Measurements from ENCODE around the gene OR11A1. TPM values are rescaled to one million over a fixed set of nuclear protein-coding genes. Genes with fewer than 3 reads are reported as not detected.

OR11A1 gene
- total and polyA plus RNA-seq, 2 experiments from 2014 or later: not detected

DNA sequence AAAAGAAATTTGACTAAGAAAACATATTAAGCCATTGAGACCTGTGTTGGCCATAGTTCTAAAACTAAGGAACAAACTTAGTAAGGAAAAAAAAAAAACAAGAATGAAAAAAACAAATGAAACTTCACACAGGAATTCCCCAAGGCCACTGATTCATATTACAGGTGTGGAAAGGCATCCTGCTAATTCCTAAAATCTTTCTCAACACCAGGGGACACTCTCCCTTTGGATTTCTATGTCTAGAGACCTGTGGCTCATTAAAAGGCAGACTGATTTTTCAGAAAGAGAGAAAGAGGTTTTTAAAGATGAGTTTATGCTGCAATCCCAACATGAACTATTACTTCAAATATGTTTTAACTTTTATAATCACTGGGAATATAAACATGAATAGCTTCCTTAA is 42.3 kb downstream of the OR11A1 start, which contains the start of gene OR12D1:
OR12D1 (plus strand) TSS at position 341 of the 400 bp plus-strand sequence.
- Histone ChIP-seq H4K20me1 (ENCODE audit: insufficient read depth, poor library complexity, severe bottlenecking) (no peaks in the 10 kb centered on the region), H3K9me3 (ENCODE audit: low read depth) (no peaks in the 10 kb centered on the region), H3K36me3 (replicated peaks; ENCODE audit: insufficient read depth, low read depth) (no peaks in the 10 kb centered on the region), H3K79me2 (no peaks in the 10 kb centered on the region), H3K9me2 (replicated peaks; ENCODE audit: insufficient read depth) (no peaks in the 10 kb centered on the region), H3K27me3 (no peaks in the 10 kb centered on the region), H3K4me1 (ENCODE audit: insufficient read depth) (no peaks in the 10 kb centered on the region), H2AFZ (no peak within 1 kb of the TSS), H3K27ac (no peak within 1 kb of the TSS), H3K4me2 (no peak within 1 kb of the TSS), H3K4me3 (no peak within 1 kb of the TSS)
- TF ChIP-seq EZH2phosphoT487 (IDR thresholded peaks at IDR 0.05; ENCODE audit: low read depth, severe bottlenecking, unreplicated experiment) (no peak), EZH2 (IDR thresholded peaks at IDR 0.05; ENCODE audit: borderline replicate concordance) (no peak)
- TF ChIP-seq, protein P1, sequence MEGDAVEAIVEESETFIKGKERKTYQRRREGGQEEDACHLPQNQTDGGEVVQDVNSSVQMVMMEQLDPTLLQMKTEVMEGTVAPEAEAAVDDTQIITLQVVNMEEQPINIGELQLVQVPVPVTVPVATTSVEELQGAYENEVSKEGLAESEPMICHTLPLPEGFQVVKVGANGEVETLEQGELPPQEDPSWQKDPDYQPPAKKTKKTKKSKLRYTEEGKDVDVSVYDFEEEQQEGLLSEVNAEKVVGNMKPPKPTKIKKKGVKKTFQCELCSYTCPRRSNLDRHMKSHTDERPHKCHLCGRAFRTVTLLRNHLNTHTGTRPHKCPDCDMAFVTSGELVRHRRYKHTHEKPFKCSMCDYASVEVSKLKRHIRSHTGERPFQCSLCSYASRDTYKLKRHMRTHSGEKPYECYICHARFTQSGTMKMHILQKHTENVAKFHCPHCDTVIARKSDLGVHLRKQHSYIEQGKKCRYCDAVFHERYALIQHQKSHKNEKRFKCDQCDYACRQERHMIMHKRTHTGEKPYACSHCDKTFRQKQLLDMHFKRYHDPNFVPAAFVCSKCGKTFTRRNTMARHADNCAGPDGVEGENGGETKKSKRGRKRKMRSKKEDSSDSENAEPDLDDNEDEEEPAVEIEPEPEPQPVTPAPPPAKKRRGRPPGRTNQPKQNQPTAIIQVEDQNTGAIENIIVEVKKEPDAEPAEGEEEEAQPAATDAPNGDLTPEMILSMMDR (IDR thresholded peaks at IDR 0.05; ENCODE audit: poor library complexity): no peak
- DNase-seq (ENCODE audit: low spot score): peak; percentile 6

DNA sequence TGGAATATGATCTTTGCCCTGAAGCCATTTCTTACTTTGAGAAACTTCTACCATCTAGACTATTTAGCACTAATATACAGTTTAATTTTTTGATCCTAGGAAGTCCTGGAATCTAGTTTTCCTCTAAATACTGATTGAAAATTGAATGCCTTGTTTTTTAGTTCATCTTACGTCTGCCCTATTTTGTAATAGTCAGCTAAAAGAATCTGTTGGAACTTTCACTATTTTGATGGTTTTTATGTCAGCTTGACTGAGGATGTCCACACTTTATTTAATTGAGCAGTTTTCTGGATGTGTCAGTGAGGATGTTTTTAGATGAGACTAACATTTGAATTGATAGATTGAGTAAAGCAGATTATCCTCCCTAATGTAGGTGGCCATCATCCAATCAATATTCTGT is 53.1 kb downstream of the OR11A1 start:
- no peak for TF ChIP-seq EZH2phosphoT487 (IDR thresholded peaks at IDR 0.05; ENCODE audit: low read depth, severe bottlenecking, unreplicated experiment)
- TF ChIP-seq, protein P1 (IDR thresholded peaks at IDR 0.05; ENCODE audit: poor library complexity): no peak
- TF ChIP-seq EZH2 (IDR thresholded peaks at IDR 0.05; ENCODE audit: borderline replicate concordance): no peak
- H4K20me1 ChIP-seq (ENCODE audit: insufficient read depth, poor library complexity, severe bottlenecking): no peaks in the 10 kb centered on the region
- H3K4me3 ChIP-seq: no peak overlapping the region

DNA sequence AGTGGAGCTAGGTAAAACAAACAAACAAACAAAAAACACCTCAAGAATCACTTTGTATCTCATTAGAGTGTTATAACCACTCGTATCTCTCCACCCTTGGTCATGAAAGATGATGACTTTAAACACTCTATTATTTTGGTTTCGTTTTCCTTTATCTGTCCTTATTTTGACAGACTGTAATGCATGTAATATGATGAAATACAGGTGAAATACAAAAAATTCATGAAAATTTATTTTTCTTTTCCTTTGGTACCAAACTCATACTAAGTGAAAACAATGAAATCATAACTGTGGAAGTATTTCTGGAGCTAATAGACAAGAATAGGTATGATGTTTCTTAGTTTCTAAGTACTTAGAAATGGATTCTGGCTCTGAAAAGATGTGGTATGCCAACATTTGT is 57.3 kb downstream of the OR11A1 start:
- Histone ChIP-seq H3K79me2 (no peaks in the 10 kb centered on the region), H3K4me2 (no peak overlapping the region), H3K4me3 (no peak overlapping the region), H3K9me2 (replicated peaks; ENCODE audit: insufficient read depth) (no peaks in the 10 kb centered on the region), H3K27me3 (no peaks in the 10 kb centered on the region), H2AFZ (no peak overlapping the region), H3K27ac (no peak overlapping the region), H4K20me1 (ENCODE audit: insufficient read depth, poor library complexity, severe bottlenecking) (no peaks in the 10 kb centered on the region), H3K36me3 (replicated peaks; ENCODE audit: insufficient read depth, low read depth) (no peaks in the 10 kb centered on the region), H3K4me1 (ENCODE audit: insufficient read depth) (no peaks in the 10 kb centered on the region), H3K9me3 (ENCODE audit: low read depth) (no peaks in the 10 kb centered on the region)
- DNase-seq (ENCODE audit: low spot score): no peak
- TF ChIP-seq EZH2 (IDR thresholded peaks at IDR 0.05; ENCODE audit: borderline replicate concordance) (no peak), EZH2phosphoT487 (IDR thresholded peaks at IDR 0.05; ENCODE audit: low read depth, severe bottlenecking, unreplicated experiment) (no peak)
- TF ChIP-seq, protein P1 (IDR thresholded peaks at IDR 0.05; ENCODE audit: poor library complexity): no peak
- WGBS (ENCODE audit: low lambda C conversion rate, missing lambda C conversion rate): 84% methylated on average over 2 of the region's 2 CpGs

More for the DNA sequence above, 53.1 kb downstream of the OR11A1 start:
- no peak for DNase-seq (ENCODE audit: low spot score)
- Histone ChIP-seq H3K27ac (no peak overlapping the region), H3K27me3 (no peaks in the 10 kb centered on the region), H3K4me1 (ENCODE audit: insufficient read depth) (no peaks in the 10 kb centered on the region), H3K9me2 (replicated peaks; ENCODE audit: insufficient read depth) (no peaks in the 10 kb centered on the region), H3K36me3 (replicated peaks; ENCODE audit: insufficient read depth, low read depth) (no peaks in the 10 kb centered on the region), H3K9me3 (ENCODE audit: low read depth) (no peaks in the 10 kb centered on the region), H3K79me2 (no peaks in the 10 kb centered on the region), H3K4me2 (no peak overlapping the region), H2AFZ (no peak overlapping the region)
- 46% methylated on average over 1 of the region's 1 CpG for WGBS (ENCODE audit: low lambda C conversion rate, missing lambda C conversion rate)

DNA sequence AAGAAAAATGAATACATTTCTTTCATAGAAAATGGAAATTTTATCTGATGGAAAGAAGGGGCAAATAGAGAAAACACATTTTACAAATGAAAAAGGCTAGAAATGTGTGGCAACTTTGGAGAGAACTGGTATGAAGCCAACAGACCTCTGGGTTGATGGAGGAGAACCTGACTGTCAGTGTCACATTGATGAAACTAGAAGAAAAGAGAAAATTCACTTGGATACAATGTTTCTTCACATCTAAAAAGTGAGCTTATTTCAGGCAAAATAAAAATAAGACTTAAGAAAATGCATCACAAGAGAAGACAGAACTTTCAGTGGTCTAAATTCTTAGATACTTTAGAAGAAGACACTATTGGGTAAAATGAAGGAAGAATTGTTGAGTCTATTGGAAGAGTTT is 61.5 kb downstream of the OR11A1 start, which contains the start of gene OR12D2:
OR12D2 (plus strand) TSS at position 301 of the 400 bp plus-strand sequence. CDS start 1,069 bp downstream, outside the sequence.
- H3K36me3 ChIP-seq (replicated peaks; ENCODE audit: insufficient read depth, low read depth): no peaks in the 10 kb centered on the region
- no peak within 1 kb of the TSS for H2AFZ ChIP-seq
- no peak for DNase-seq (ENCODE audit: low spot score)
- no peaks in the 10 kb centered on the region for H4K20me1 ChIP-seq (ENCODE audit: insufficient read depth, poor library complexity, severe bottlenecking)
- H3K4me2 ChIP-seq: no peak within 1 kb of the TSS
- TF ChIP-seq, protein P1 (IDR thresholded peaks at IDR 0.05; ENCODE audit: poor library complexity): no peak
- TF ChIP-seq EZH2phosphoT487 (IDR thresholded peaks at IDR 0.05; ENCODE audit: low read depth, severe bottlenecking, unreplicated experiment) (no peak), EZH2 (IDR thresholded peaks at IDR 0.05; ENCODE audit: borderline replicate concordance) (no peak)
- no peaks in the 10 kb centered on the region for H3K27me3 ChIP-seq
- H3K4me1 ChIP-seq (ENCODE audit: insufficient read depth): no peaks in the 10 kb centered on the region
- H3K79me2 ChIP-seq: no peaks in the 10 kb centered on the region
- H3K27ac ChIP-seq: no peak within 1 kb of the TSS
- no peaks in the 10 kb centered on the region for H3K9me3 ChIP-seq (ENCODE audit: low read depth)
- no peaks in the 10 kb centered on the region for H3K9me2 ChIP-seq (replicated peaks; ENCODE audit: insufficient read depth)
- H3K4me3 ChIP-seq: no peak within 1 kb of the TSS

Measured in hepatocyte (in vitro differentiated cells).